DMS153 (cell line): ENCODE results near the gene IL34.
"Not testable (repeated sequence)": the region's sequence is repeated elsewhere in the genome, so short reads cannot be mapped to it uniquely, and the experiment has no call there.

Experiments
- DNase-seq: peaks from one replicate; lab custom pipeline; 2025; lab: John Stamatoyannopoulos, UW

IL34 gene

GRCh38 chr16:70646260-70647241 is at the start of gene IL34:
Gene IL34, plus strand, starts transcription at chr16:70646559. Its CDS starts 389 bp downstream, at chr16:70646948.
- no peak for DNase-seq

GRCh38 chr16:70597135-70597835 is 49.1 kb upstream of the IL34 start:
- no peak for DNase-seq

- DNase-seq, result no peak
Observed at GRCh38 chr16:70598937-70599503, 47.3 kb upstream of the IL34 start.

GRCh38 chr16:70600730-70601129 is 45.6 kb upstream of the IL34 start:
- no peak for DNase-seq

- DNase-seq, result no peak
Observed at GRCh38 chr16:70601576-70602575, 44.5 kb upstream of the IL34 start.

- no peak for DNase-seq
Observed at GRCh38 chr16:70602831-70603230, 43.5 kb upstream of the IL34 start.

- DNase-seq, result no peak
Observed at GRCh38 chr16:70604407-70605282, 41.7 kb upstream of the IL34 start.

- no peak for DNase-seq
Observed at GRCh38 chr16:70605283-70605657, 41.1 kb upstream of the IL34 start.

- DNase-seq, result no peak
Observed at GRCh38 chr16:70608521-70608920, 37.8 kb upstream of the IL34 start.

GRCh38 chr16:70610273-70611223 is 35.8 kb upstream of the IL34 start:
- DNase-seq, result no peak

- no peak for DNase-seq
Observed at GRCh38 chr16:70611224-70611598, 35.1 kb upstream of the IL34 start.

GRCh38 chr16:70611785-70612303 is 34.5 kb upstream of the IL34 start:
- no peak for DNase-seq

- no peak for DNase-seq
Observed at GRCh38 chr16:70612931-70613330, 33.4 kb upstream of the IL34 start.

- no peak for DNase-seq
Observed at GRCh38 chr16:70614208-70614951, 32.0 kb upstream of the IL34 start.

- DNase-seq, result no peak
Observed at GRCh38 chr16:70615945-70616344, 30.4 kb upstream of the IL34 start.

GRCh38 chr16:70621864-70622263 is 24.5 kb upstream of the IL34 start:
- not testable (repeated sequence) for DNase-seq

- no peak for DNase-seq
Observed at GRCh38 chr16:70627696-70628095, 18.7 kb upstream of the IL34 start.

GRCh38 chr16:70630960-70631745 is 15.2 kb upstream of the IL34 start:
- no peak for DNase-seq
